HEK293 (cell line): Measurements from ENCODE around the gene HS3ST5.

Experiments
- CTCF ChIA-PET: fragments of 350-600 bp; formaldehyde crosslinking; extraction: SDS; loops from one replicate; lab custom pipeline; 2021; ENCODE audit warnings: antibody characterized with exemption; lab: Yijun Ruan, JAX
- POLR2A ChIA-PET: fragments of 300-600 bp; formaldehyde crosslinking; extraction: SDS; loops from one replicate; lab custom pipeline; 2020; ENCODE audit warnings: antibody characterized with exemption, inconsistent platforms; lab: Yijun Ruan, JAX
- H3K27ac ChIP-seq: fragments of 200-500 bp; sonication (Bioruptor generic); 2 replicates; pipeline ENCODE4 v1.5.1; 2014; ENCODE audit warnings: low read depth, low read length, control low read depth, inconsistent platforms; ENCODE audit errors: extremely low read depth
- H3K36me3 ChIP-seq, 2 experiments: fragments of 200-500 bp in 1 of 2; sonication (Bioruptor generic) in 1 of 2; 1 replicate in 1 of 2; 2 replicates in 1 of 2; pipeline ENCODE4 v1.5.1; 2014 to 2017; ENCODE audit warnings: inconsistent platforms in 2 of 2, low read length in 2 of 2; ENCODE audit not compliant: control insufficient read depth in 2 of 2, insufficient read depth in 1 of 2
- H3K4me1 ChIP-seq: fragments of 200-500 bp; sonication (Bioruptor generic); 2 replicates; pipeline ENCODE4 v1.5.1; 2014; ENCODE audit warnings: mild to moderate bottlenecking, low read length, inconsistent platforms; ENCODE audit not compliant: control insufficient read depth, insufficient read depth
- H3K4me3 ChIP-seq: 2 replicates; pipeline ENCODE4 v1.5.1; 2011; ENCODE audit warnings: low read depth, mild to moderate bottlenecking, control low read depth, low read length, moderate library complexity
- H3K9me3 ChIP-seq: fragments of 200-500 bp; sonication (Bioruptor generic); 2 replicates; pipeline ENCODE4 v1.5.1; 2014; ENCODE audit warnings: low read depth, low read length, inconsistent platforms; ENCODE audit not compliant: control insufficient read depth, insufficient read depth
- GLI4 ChIP-seq: fragments of 450-650 bp; formaldehyde crosslinking; IDR thresholded peaks from 2 replicates; pipeline ENCODE4 v1.5.1; 2016; ENCODE audit warnings: missing biosample characterization, missing genetic modification characterization
- IKZF3 ChIP-seq: fragments of 450-650 bp; IDR thresholded peaks from 2 replicates; pipeline ENCODE4 v1.5.0; 2018; ENCODE audit warnings: missing biosample characterization, mild to moderate bottlenecking, missing genetic modification characterization, moderate library complexity
- OVOL3 ChIP-seq: fragments of 450-650 bp; formaldehyde crosslinking; IDR thresholded peaks from 2 replicates; pipeline ENCODE4 v1.5.1; 2016; ENCODE audit warnings: missing biosample characterization, missing genetic modification characterization
- RBAK ChIP-seq: fragments of 450-650 bp; formaldehyde crosslinking; IDR thresholded peaks from 2 replicates; pipeline ENCODE4 v1.5.1; 2016; ENCODE audit warnings: missing biosample characterization, missing genetic modification characterization
- ZNF146 ChIP-seq: fragments of 450-650 bp; formaldehyde crosslinking; IDR thresholded peaks from 2 replicates; pipeline ENCODE4 v1.5.1; 2016; ENCODE audit warnings: missing biosample characterization, missing genetic modification characterization
- ZNF157 ChIP-seq: fragments of 450-650 bp; formaldehyde crosslinking; IDR thresholded peaks from 2 replicates; pipeline ENCODE4 v1.5.1; 2016; ENCODE audit warnings: missing biosample characterization, missing genetic modification characterization
- ZNF175 ChIP-seq: fragments of 450-650 bp; formaldehyde crosslinking; IDR thresholded peaks from 2 replicates; pipeline ENCODE4 v1.5.1; 2016; ENCODE audit warnings: missing biosample characterization, missing genetic modification characterization
- ZNF184 ChIP-seq: fragments of 450-650 bp; IDR thresholded peaks from 2 replicates; pipeline ENCODE4 v1.5.1; 2018; ENCODE audit warnings: missing biosample characterization, mild to moderate bottlenecking, missing genetic modification characterization
- ZNF202 ChIP-seq: fragments of 450-650 bp; formaldehyde crosslinking; IDR thresholded peaks from 2 replicates; pipeline ENCODE4 v1.5.1; 2016; ENCODE audit warnings: missing biosample characterization, missing genetic modification characterization, borderline replicate concordance
- ZNF223 ChIP-seq: fragments of 450-650 bp; formaldehyde crosslinking; IDR thresholded peaks from 2 replicates; pipeline ENCODE4 v1.5.1; 2016; ENCODE audit warnings: missing biosample characterization, missing genetic modification characterization
- ZNF239 ChIP-seq: fragments of 450-650 bp; formaldehyde crosslinking; IDR thresholded peaks from 2 replicates; pipeline ENCODE4 v1.5.1; 2016; ENCODE audit warnings: missing biosample characterization, missing genetic modification characterization
- ZNF24 ChIP-seq: fragments of 450-650 bp; formaldehyde crosslinking; IDR thresholded peaks from 2 replicates; pipeline ENCODE4 v1.5.1; 2016; ENCODE audit warnings: missing biosample characterization, missing genetic modification characterization
- ZNF311 ChIP-seq: fragments of 450-650 bp; formaldehyde crosslinking; IDR thresholded peaks from 2 replicates; pipeline ENCODE4 v1.5.1; 2017; ENCODE audit warnings: missing biosample characterization, missing genetic modification characterization, borderline replicate concordance
- ZNF37A ChIP-seq: fragments of 450-650 bp; IDR thresholded peaks from 2 replicates; pipeline ENCODE4 v1.5.1; 2018; ENCODE audit warnings: missing biosample characterization, missing genetic modification characterization
- ZNF423 ChIP-seq: fragments of 450-650 bp; formaldehyde crosslinking; IDR thresholded peaks from 2 replicates; pipeline ENCODE4 v1.5.1; 2016; ENCODE audit warnings: missing biosample characterization, missing genetic modification characterization
- ZNF544 ChIP-seq: fragments of 450-650 bp; formaldehyde crosslinking; IDR thresholded peaks from 2 replicates; pipeline ENCODE4 v1.5.0; 2017; ENCODE audit warnings: missing biosample characterization, missing genetic modification characterization
- ZNF560 ChIP-seq: fragments of 450-650 bp; formaldehyde crosslinking; IDR thresholded peaks from 2 replicates; pipeline ENCODE4 v1.5.1; 2017; ENCODE audit warnings: missing biosample characterization, missing genetic modification characterization, borderline replicate concordance
- ZNF747 ChIP-seq: fragments of 450-650 bp; formaldehyde crosslinking; IDR thresholded peaks from 2 replicates; pipeline ENCODE4 v1.5.1; 2016; ENCODE audit warnings: missing biosample characterization, missing genetic modification characterization
- TF ChIP-seq, protein P1 (sequence below): fragments of 450-650 bp; formaldehyde crosslinking; IDR thresholded peaks from 2 replicates; pipeline ENCODE4 v1.5.1; 2016; ENCODE audit warnings: missing biosample characterization, missing genetic modification characterization
- TF ChIP-seq, protein P2 (sequence below): fragments of 450-650 bp; formaldehyde crosslinking; IDR thresholded peaks from 2 replicates; pipeline ENCODE4 v1.5.1; 2016; ENCODE audit warnings: missing biosample characterization, missing genetic modification characterization
- TF ChIP-seq, protein P3 (sequence below): fragments of 450-650 bp; formaldehyde crosslinking; IDR thresholded peaks from 2 replicates; pipeline ENCODE4 v1.5.0; 2017; ENCODE audit warnings: missing biosample characterization, missing genetic modification characterization, borderline replicate concordance

Gene HS3ST5

DNA sequence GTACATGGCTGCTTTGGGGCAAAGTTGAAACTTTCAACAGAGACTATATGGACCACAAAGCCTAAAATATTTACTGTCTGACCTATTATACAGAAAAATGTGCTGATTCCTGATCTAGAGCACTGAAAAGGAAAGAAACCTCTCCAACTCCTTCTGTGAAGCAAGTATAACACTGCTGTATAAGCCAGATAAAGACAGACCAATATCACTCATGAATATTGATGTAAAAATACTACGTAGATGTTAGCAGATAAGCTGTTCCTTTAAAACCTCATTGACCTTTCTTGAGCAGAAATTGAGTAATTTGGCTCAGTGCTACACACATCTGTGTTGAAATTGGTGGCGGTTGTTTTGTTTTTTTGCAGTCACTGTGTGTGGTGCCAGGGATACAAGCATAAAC is 302.0 kb downstream of the HS3ST5 start:
- Histone ChIP-seq H3K9me3 (no peaks in the 10 kb centered on the region), H3K27ac (no peak overlapping the region), H3K4me1 (no peaks in the 10 kb centered on the region), H3K4me3 (no peak overlapping the region), H3K36me3 (no peaks in the 10 kb centered on the region)
- ChIA-PET CTCF (interaction anchor here (1.2 kb wide), 1 partner anchor 46 kb away, joined by 3 read pairs; no protein-coding TSS in a partner anchor), POLR2A (no interaction called here)
- TF ChIP-seq ZNF37A (tag by site-specific recombination) (no peak), ZNF223 (tag by site-specific recombination) (no peak), ZNF311 (tag by site-specific recombination) (no peak), ZNF157 (tag by site-specific recombination) (no peak), ZNF202 (tag by site-specific recombination) (no peak), ZNF423 (no peak), OVOL3 (tag by site-specific recombination) (no peak)
- TF ChIP-seq, protein P1, sequence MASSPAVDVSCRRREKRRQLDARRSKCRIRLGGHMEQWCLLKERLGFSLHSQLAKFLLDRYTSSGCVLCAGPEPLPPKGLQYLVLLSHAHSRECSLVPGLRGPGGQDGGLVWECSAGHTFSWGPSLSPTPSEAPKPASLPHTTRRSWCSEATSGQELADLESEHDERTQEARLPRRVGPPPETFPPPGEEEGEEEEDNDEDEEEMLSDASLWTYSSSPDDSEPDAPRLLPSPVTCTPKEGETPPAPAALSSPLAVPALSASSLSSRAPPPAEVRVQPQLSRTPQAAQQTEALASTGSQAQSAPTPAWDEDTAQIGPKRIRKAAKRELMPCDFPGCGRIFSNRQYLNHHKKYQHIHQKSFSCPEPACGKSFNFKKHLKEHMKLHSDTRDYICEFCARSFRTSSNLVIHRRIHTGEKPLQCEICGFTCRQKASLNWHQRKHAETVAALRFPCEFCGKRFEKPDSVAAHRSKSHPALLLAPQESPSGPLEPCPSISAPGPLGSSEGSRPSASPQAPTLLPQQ (tag by site-specific recombination): no peak

DNA sequence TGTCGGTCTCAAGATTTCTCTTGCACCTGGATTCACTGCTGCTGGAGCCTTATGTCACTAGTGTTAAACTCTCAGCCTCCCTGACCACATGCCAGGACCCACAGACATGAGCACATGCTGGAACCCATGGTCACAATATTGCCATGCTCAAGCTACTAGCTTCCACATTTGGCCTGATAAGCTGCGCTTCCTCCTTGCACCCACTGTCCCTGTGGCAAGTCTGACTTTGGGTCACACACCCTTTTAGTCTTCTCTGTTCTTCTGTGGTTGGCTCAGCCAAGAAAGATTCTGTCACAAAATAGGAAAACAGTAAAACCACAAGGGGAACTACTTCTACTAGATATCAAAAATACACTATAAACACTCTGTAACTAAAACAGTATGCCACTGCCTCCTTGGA is 303.0 kb downstream of the HS3ST5 start:
- H3K27ac ChIP-seq: no peak overlapping the region
- no peaks in the 10 kb centered on the region for H3K4me1 ChIP-seq
- POLR2A ChIA-PET: no interaction called here
- CTCF ChIA-PET: no interaction called here
- H3K36me3 ChIP-seq: no peaks in the 10 kb centered on the region
- no peak overlapping the region for H3K4me3 ChIP-seq
- no peak for TF ChIP-seq ZNF146
- no peak for TF ChIP-seq ZNF560 (tag by site-specific recombination)
- TF ChIP-seq IKZF3 (tag by site-specific recombination): no peak
- TF ChIP-seq ZNF157 (tag by site-specific recombination): no peak
- TF ChIP-seq ZNF239 (tag by site-specific recombination): no peak
- TF ChIP-seq, protein P2, sequence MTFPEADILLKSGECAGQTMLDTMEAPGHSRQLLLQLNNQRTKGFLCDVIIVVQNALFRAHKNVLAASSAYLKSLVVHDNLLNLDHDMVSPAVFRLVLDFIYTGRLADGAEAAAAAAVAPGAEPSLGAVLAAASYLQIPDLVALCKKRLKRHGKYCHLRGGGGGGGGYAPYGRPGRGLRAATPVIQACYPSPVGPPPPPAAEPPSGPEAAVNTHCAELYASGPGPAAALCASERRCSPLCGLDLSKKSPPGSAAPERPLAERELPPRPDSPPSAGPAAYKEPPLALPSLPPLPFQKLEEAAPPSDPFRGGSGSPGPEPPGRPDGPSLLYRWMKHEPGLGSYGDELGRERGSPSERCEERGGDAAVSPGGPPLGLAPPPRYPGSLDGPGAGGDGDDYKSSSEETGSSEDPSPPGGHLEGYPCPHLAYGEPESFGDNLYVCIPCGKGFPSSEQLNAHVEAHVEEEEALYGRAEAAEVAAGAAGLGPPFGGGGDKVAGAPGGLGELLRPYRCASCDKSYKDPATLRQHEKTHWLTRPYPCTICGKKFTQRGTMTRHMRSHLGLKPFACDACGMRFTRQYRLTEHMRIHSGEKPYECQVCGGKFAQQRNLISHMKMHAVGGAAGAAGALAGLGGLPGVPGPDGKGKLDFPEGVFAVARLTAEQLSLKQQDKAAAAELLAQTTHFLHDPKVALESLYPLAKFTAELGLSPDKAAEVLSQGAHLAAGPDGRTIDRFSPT (tag by site-specific recombination): no peak
- no peak for TF ChIP-seq GLI4 (tag by site-specific recombination)
- no peak for TF ChIP-seq ZNF24
- no peak for TF ChIP-seq RBAK (tag by site-specific recombination)
- TF ChIP-seq ZNF747 (tag by site-specific recombination): no peak
- TF ChIP-seq ZNF544 (tag by site-specific recombination): no peak
- no peak for TF ChIP-seq ZNF184
- TF ChIP-seq, protein P3, sequence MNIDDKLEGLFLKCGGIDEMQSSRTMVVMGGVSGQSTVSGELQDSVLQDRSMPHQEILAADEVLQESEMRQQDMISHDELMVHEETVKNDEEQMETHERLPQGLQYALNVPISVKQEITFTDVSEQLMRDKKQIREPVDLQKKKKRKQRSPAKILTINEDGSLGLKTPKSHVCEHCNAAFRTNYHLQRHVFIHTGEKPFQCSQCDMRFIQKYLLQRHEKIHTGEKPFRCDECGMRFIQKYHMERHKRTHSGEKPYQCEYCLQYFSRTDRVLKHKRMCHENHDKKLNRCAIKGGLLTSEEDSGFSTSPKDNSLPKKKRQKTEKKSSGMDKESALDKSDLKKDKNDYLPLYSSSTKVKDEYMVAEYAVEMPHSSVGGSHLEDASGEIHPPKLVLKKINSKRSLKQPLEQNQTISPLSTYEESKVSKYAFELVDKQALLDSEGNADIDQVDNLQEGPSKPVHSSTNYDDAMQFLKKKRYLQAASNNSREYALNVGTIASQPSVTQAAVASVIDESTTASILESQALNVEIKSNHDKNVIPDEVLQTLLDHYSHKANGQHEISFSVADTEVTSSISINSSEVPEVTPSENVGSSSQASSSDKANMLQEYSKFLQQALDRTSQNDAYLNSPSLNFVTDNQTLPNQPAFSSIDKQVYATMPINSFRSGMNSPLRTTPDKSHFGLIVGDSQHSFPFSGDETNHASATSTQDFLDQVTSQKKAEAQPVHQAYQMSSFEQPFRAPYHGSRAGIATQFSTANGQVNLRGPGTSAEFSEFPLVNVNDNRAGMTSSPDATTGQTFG (tag by site-specific recombination): no peak
- TF ChIP-seq ZNF175 (tag by site-specific recombination): no peak
- TF ChIP-seq, all 188 proteins: peak for 0
- H3K9me3 ChIP-seq: no peaks in the 10 kb centered on the region
